Activated naive CD4-positive, alpha-beta T cell treated with Interleukin-2 at 50 U/mL for 16 hours (primary cell): ENCODE measurements around the gene AGAP1.

Source experiments
- DNase-seq: peaks from one replicate; pipeline ENCODE4 v3.0.0-alpha.2; 2020

AGAP1 gene

GRCh38 chr2:235834781-235835180 is 340.9 kb downstream of the AGAP1 start:
- DNase-seq, result no peak

- DNase-seq, result no peak
Observed at GRCh38 chr2:235835810-235836209, 342.0 kb downstream of the AGAP1 start.

DNA sequence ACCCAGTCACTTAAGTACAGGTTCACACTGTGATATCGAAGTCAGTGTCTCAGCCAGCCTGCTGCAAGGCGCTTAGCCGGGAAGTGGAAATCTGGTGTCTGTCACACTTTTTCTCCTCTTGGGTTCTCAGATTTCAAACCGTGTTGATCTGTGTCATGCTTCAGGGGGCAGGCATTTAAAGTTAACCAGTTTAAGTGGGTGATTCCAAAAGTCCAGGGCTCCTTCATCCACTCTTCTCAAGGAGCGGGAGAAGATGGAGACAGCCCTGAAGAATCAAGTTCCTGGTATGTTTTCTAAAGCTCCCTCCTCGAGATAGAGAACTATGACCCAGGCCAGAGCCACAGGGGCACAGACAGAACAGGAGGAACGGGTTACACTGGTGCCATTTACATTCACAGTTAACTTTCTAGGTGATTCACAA is 342.7 kb downstream of the AGAP1 start:
- no peak for DNase-seq

GRCh38 chr2:235839226-235839625 is 345.4 kb downstream of the AGAP1 start:
- DNase-seq, result no peak

GRCh38 chr2:235839974-235840373 is 346.1 kb downstream of the AGAP1 start:
- no peak for DNase-seq

DNA sequence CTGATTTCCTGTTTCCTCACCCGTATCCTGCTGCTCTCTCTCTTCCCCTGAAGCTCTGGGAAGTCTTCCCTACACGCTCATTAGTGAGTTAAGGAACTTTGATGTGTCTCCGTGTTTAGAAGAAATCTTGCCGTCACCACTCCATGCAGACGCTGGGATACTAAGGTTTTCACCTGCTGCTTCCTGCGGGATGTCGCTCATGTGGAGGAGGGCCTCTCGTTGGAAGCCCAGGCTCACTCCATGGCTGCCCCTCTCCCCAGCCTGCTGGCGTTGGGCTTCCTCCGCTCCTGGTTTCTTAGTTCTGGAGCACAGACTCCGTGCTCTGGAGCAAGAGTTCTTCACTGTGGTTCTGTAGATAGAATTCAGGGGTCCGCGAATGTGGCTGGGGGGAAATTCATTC is 348.0 kb downstream of the AGAP1 start:
- DNase-seq, result no peak

DNA sequence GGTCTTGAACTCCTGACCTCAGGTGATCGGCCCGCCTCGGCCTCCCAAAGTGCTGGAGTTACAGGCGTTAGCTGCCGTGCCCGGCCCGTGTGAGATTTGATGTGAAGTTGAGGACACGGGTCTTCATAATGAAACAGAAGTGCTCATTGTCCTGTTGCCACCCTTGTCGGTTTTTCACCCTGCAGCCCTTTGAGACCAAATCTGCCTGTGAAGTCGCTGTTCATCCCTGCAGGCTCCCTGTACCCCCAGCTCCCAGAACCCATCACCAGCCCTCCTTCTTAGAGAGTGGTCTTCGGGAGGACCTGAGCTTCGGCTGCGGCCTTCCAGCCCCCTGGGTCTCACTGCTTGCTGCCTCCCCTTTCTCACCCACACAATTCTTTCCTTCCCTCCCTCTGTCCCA is 349.1 kb downstream of the AGAP1 start:
- DNase-seq, result no peak

- no peak for DNase-seq
Observed at GRCh38 chr2:235843591-235844395, 349.9 kb downstream of the AGAP1 start.

DNA sequence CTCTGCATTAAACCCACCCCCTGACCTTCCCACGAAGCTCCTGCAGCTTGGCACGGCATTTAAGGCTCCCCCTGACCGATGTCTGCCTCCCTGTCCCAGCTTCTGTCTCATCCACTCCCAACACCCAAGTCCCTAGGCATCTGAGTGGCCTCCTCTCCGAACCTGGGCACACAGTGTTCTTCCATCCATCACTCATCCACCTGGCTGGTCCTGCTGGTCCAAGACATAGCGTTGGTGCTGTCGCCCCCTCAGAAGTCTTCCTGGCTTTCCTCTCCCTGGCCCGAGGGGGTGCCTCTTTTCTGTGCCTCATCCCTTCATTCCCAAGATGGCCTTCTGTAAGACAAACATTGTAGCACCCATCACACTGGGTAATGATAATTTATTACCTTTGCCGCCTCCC is 350.7 kb downstream of the AGAP1 start:
- no peak for DNase-seq

DNA sequence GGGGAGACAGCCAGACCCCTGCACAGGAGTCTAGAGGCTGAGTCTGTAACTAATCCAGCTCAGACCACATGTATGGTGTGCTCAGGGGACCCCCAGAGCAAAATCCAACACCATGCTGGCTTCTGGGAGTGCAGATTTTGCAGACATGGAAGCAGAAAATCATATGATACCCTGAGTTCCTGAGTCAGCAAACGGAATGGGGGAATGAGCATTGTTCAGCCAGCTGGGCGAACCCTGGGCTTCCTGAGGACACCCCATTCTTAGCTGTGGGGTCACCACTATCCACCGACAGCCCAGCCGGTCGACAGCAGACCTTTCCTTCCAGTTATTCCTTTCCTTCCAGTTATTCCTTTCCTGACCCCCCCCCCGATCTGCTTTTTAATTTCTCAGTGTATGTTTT is 351.4 kb downstream of the AGAP1 start:
- no peak for DNase-seq

DNA sequence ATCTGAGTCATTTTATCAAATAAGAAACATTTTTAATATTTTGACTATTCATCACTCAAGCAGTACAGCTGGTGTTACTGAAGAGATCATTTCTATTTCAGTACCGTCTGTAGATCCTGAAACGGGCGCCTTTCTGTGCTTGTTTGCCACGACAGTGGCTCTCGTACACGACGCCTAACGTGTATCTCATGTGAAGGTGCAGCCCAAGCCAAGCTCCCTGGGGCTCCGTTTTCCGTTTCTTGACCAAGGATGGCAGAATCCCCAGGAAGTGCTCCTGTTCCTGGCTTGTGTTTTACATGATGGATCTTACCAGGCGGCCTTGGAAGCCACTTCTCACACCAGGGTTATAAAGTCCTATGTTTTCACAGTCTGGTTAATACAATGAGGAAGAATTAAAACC is 353.7 kb downstream of the AGAP1 start:
- no peak for DNase-seq

DNA sequence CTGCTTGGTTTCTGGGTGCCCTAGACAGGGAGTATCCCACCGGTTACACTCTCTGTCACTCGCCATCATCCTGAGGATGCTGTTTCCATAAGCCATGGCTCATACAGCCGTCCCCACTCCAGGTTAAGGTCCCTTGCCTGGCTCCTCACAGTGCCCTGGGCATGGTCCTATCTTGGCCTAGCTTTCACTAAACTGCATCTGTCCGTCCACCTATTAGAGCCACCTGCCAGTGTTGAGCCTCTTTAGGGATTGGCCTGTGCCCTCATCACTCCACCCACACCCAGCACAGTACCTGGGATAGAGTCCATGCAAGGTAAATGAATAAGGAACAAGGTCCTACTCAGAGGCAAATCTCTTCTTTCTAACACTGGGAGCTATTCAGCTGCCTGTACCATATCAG is 354.2 kb downstream of the AGAP1 start:
- DNase-seq, result no peak

- DNase-seq, result no peak
Observed at GRCh38 chr2:235848946-235849345, 355.1 kb downstream of the AGAP1 start.

DNA sequence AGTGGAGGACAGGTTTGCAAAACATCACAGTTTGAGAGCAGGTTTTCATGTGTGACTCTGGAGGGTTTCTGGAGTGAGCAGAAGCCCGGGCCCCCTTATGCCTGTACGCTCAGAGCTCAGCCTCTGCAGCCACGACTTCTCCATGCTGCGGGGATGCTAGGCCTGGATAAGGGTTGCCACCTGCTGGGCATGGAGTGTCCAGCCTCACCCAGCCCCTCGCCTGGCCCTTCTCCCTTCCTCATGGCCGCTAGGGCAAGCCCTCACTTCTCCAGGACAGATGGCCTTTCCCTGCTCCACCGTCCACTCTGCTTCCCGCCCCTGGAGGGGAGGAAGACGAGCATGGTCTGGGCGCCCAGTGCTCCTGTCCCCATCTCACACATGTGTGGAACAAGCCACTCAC is 355.6 kb downstream of the AGAP1 start:
- DNase-seq, result no peak

DNA sequence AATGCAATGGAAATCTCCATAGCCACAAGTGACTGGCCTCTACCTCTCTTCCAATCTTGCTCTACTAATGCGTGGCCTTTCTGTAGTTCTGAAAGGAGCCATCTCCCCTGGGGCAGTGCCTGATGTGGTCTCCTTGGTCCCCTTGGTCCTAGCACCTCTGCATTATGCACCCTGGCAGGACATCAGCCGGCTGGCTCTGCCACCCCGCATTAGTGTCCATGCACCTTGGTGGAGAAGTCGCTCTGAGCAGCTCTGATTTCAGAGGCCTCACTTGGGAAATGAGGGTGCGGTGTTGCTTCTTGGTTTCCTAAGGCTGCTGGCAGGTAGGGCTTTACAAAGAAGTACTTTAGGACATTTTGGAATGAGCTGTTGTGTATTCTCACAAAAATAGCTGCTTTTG is 356.4 kb downstream of the AGAP1 start:
- DNase-seq, result no peak

GRCh38 chr2:235850771-235851551 is 357.1 kb downstream of the AGAP1 start:
- DNase-seq, result no peak

GRCh38 chr2:235851828-235852525 is 358.1 kb downstream of the AGAP1 start:
- DNase-seq, result no peak

DNA sequence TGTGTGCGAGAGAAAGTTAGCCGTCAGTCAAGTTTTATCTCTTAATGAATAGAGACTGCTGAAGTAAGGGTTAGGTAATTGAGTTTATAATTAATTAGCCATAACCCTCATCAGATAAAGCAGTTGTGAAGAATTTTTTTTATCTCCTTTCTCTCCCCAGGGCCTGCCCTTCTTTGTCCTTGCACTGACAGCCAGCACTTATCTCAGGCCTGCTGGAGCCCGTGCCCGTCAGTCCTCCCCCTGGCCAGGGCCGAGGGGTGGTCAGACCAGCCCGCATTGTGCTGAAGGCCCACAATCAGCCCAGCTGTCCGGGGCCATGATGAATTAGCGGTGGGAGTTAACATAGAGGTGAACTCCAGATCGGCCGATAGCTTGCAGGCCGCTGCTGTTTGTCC is 358.7 kb downstream of the AGAP1 start:
- DNase-seq, result no peak

DNA sequence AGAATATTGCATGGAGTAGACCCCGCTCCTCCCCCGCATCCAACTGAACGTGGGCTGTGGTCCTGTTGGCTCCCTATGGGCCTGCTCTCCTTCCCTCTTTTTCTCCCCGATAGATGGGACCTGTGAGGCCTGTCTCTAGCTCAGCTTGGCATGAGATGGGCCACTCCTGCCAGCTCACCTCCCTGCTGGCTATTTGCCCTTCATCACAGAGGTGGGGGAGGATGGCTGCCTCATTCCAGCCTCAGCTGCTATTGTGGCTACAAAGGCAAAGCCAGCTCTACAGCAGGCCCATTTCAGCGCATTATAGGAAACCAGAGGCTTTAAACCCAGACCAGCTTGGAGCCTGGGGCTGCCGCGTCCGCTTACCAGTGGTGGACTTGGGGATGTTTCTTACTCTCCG is 360.4 kb downstream of the AGAP1 start:
- no peak for DNase-seq

DNA sequence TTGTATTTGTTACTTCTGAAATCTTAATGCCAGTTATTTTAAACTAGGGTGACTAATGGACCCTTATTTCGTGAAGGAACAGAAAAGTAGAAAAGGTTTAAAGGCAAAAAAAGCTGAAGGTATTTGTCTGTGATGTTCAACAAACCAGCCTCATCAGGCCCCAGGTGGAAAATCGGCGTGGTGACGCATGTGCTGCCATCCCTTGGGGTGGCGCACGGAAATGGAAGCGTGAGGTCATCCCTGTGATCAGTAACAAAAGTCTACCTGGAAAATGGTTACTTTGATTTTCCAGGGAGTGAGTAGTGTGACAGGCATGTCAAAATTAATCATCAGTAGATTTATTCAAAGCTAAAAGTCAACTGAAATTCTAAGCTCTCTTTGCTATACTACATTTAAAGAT is 361.2 kb downstream of the AGAP1 start:
- DNase-seq, result no peak

DNA sequence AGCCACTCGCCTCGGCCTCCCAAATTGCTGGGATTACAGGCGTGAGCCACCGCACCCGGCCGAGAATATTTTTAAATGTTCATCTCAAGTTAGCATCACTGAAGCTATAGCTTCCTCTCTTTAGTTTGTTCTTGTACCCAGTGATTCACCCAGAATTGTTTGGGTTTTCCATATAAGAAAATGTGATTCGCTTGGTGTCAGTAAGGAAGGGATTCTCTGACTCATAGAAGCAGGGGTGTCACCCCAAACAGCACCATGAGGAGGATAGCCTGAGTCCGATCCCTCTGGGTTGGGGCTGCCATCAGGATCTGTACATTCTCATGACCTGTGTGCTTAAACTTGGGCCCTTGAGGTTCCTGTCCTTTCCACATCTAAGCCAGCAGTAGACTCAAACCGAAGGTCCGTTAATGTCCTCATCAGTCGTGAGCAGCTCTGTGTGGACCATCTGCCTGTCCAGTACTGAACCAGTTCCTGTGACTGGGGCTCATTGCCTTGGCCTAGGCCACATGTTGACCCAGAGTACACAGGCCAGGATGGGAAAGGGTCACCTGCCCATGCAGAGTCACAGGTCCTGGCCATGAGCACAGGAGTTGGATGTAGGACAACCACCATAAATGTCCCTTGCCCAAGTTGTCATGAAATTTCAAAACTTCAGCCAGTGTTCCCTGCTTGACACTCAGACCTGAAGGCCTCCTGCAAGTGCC is 362.5 kb downstream of the AGAP1 start:
- no peak for DNase-seq

DNA sequence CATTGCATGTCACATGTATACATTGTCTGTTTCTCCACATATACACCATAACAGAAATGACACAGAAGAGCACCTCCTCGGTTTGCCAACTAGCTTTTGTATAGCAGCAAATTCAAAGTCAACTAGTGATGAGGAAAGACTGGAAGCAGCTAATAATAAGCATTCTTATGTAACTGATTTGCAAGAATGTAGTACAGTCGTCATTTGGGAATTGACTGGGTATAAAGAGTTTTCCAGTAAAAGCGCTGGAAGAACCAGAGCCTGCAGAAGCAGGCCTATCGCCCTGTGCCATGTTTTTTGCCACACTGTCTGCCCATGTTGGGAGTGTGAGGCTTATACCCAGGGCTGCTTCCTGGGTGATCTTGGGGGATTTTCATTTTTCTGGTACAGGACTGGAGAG is 363.8 kb downstream of the AGAP1 start:
- no peak for DNase-seq

DNA sequence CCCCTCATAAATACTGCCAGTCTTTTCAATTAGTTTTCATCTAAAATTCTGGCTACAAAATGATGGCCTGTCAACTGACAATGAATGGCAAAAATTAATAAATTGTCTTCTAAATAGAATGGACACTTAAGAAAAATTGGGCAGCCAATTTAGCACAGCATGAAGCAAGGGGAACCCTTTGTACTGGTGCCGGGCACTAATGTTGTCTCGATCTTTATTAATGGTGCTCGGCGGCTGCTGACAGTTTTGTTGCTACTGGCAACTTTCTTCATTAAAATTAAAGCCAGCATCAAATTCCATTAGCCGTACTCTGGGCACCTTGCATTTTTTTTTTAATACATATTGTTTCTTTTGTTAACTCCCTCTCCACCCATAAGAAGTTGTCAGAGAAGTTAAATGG is 365.0 kb downstream of the AGAP1 start:
- DNase-seq, result no peak
